GM19463 (cell line): ENCODE measurements around the gene MT1X.
A peak's percentile ranks its signal among the peaks of the same experiment; 100 is the strongest.
"Not testable (repeated sequence)": the region's sequence is repeated elsewhere in the genome, so short reads cannot be mapped to it uniquely, and the experiment has no call there.

Experiments
- ATAC-seq: cut with Tn5 transposase; IDR thresholded peaks from one replicate; pipeline ENCODE4 v1.9.1; 2021; ENCODE audit warnings: mild to moderate bottlenecking, moderate library complexity; ENCODE audit not compliant: unreplicated experiment

MT1X gene

DNA sequence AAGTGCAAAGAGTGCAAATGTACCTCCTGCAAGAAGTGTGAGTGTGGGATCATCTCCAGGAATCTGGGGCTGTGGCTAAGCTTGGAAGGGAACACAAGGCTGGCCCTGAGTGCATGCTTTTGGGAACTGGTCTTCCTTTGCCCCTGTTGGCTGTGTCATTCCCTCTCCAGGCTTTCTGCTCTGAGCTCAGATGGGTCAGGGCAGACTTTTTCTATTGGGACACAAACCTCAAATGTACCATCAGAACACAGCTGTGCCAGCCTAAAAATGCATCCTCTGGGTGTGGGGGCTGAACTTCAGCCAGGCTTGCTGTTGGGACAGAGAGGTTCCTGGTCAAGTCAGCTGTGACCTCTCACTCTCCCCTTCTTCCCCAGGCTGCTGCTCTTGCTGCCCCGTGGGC lies 29.7 kb upstream of the MT1X start:
- no peak for ATAC-seq

- no peak for ATAC-seq
Measured at GRCh38 chr16:56653218-56653617, 29.1 kb upstream of the MT1X start.

DNA sequence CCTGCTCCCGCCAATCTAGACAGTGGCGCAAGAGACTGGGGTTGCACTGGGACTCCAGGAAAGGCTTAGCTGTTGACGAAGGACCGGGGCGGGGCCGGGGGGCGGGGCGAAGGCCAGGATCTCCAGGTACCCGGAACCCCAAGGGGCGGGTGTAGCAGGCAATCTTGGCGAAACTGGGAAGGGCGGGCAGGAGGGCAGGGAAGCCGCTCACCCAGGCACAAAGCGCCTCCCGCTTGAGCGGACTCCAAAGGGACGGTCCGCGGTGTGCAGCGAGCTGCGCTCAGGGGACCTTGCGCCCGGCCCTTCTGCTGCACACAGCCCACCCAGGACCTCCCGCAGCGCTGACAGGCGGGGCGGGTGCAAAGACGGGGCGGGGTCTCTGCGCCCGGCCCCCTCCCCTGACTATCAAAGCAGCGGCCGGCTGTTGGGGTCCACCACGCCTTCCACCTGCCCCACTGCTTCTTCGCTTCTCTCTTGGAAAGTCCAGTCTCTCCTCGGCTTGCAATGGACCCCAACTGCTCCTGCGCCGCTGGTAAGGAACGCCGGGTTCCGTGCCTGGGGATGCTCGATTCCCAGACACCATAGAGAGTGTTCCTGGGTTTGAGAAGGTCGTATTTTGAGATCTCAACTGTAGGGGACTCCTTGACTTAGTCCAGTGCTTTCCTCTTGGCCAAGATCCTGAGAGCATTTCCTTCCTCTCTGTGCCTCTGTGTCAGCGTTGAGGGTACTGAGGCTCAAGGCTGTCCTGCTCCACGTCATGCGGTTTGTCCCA lies 24.5 kb upstream of the MT1X start, which contains the start of gene MT1F:
TSS of gene MT1F (plus strand) at position 405 of the 772 bp plus-strand sequence. CDS start at position 505, 100 bp downstream.
- ATAC-seq = peak; percentile 58

DNA sequence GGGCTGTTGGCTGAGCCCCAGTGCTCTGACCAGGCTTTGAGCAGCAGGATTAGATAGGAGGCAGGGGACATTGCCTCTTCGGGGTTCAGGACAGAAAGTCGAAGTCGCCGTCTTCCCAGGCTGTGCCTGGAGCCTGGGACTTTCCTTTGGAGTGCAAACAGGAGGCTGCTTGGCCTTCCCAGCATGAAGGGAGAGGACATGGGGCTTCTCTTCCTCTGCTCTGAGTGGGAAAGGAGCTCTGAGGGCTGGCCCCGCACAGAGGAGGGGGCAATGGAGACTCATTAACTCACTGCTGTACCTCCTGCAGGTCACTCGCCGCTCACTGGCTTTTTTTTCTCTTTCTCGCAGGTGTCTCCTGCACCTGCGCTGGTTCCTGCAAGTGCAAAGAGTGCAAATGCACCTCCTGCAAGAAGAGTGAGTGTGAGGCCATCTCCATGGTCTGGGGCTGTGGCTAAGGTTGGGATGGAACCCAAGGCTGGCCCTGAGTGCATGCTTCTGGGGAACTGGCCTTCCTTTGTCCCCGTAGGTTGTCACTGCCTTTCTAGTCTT lies 23.9 kb upstream of the MT1X start:
- ATAC-seq = no peak

DNA sequence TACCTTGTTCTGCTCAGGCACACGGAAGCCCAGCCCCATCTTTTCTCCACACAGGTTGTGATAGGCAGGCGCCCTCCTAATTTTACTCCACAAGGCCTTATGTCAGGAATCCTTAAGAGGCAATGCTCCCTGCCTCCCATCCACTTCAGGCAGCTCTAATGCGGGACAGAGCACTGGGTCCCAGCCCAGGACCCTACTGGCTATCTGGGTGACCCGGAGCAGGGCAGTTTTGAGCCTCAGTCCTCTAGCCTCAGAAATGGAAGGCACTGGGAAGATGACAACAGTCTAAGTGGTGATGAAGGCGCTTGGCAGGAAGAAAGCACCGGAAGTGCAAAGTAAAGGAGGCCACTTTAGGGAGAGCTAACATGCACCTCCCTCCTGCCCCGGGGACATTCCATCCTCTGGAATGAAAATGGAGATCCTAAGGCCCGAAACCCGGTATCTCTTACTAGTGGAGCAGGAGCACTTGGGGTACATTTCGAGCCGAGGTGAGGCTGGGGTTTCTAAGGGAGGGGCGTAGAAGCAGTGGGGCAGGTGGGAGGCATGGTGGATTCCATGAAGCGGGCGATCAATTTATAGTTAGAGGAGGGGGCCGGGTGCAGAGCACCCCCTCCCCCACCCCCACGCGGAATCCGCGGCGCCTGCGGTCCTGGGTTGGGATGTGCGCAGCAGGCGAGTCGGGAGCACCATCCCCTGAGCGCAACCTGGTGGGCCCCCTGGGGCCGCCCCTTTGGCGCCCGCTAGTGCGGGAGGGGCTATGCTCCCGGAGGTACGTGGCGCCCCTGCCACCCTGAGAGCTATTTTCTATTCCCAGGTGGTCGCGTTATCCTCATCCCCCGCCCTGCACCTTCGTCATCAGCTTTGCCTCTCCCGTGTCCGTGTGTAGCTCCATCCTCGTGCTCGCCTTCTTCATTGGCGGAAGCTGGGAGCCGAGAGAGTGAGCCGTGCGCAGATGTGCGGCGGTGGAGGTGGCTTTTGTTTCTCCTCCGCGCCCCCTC lies 19.6 kb upstream of the MT1X start:
- ATAC-seq = no peak

- no peak for ATAC-seq
Measured at GRCh38 chr16:56664506-56664905, 17.8 kb upstream of the MT1X start.

- not testable (repeated sequence) for ATAC-seq
Measured at GRCh38 chr16:56665286-56666261, 16.7 kb upstream of the MT1X start.

DNA sequence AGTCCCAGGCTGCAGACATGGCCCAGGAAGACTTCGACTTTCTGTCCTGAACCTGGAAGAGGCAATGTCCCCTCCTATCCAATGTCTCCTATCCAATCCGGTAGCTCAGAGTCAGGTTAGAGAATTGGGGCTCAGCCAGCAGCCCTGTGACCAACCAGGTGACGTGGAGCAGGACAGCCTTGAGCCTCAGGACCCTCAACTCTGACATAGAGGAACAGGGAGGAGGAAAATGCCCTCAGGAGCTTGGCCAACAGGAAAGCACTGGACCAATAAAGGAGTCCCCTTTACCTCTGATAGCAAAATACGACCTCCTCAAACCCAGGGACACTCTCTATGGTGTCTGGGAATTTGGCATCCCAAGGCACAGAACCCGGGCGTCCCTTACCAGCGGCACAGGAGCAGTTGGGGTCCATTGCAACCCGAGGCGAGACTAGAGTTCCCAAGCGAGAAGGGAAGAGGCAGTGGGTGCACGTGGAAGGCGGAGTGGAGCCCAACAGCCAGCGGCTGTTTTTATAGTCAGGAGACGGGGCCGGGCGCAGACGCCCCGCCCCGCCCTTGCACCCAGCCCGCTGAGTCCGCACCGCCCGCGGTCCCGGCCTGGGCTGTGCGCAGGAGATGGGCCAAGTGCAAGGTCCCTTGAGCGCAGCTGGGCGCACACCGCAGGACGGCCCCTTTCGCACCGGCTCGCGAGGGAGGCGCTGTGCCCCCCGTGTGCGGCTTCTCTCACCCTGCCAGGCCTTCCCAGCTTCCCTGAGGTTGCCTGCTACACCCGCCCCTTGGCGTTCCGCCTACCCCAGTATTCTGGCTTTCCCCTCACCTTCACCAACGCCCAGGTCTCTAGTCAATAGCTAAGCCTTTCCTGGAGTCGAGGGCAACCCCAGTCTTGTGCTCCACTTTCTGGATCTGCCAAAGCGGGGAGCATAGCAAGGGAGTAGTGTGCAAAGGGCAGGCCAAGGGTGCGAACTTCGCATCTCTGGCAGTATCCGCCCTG lies 14.4 kb upstream of the MT1X start, which contains the start of gene MT1G:
TSS of gene MT1G (minus strand) at position 485 of the 991 bp plus-strand sequence. CDS start at position 413, 72 bp downstream.
- no peak for ATAC-seq

- no peak for ATAC-seq
Measured at GRCh38 chr16:56669005-56669839, 13.0 kb upstream of the MT1X start, which contains the start of gene MT1H. MT1H (plus strand) TSS chr16:56669814; CDS start chr16:56669885, 71 bp downstream.

DNA sequence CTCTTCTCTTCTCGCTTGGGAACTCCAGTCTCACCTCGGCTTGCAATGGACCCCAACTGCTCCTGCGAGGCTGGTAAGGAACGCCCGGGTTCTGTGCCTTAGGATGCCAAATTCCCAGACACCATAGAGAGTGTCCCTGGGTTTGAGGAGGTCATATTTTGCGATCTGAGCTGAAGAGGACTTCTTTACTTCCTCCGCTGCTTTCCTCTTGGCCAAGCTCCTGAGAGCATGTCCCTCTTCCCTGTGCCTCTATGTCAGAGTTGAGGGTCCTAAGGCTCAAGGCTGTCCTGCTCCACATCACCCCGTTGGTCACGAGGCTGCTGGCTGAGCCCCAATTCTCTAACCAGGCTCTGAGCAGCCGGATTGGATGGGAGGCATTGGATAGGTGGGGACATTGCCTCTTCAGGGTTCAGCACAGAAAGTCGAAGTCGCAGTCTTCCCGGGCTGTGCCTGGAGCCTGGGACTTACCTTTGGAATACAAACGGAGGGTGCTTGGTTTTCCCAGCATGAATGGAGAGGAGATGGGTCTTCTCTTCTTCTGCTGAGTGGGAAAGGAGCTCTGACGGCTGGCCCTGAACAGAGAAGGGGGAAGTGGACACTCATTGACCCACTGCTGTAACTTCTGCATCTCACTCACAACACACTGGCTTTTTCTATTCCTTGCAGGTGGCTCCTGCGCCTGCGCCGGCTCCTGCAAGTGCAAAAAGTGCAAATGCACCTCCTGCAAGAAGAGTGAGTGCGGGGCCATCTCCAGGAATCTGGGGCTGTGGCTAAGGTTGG lies 12.2 kb upstream of the MT1X start:
- ATAC-seq = no peak

- ATAC-seq = no peak
Measured at GRCh38 chr16:56670620-56670934, 11.7 kb upstream of the MT1X start.

DNA sequence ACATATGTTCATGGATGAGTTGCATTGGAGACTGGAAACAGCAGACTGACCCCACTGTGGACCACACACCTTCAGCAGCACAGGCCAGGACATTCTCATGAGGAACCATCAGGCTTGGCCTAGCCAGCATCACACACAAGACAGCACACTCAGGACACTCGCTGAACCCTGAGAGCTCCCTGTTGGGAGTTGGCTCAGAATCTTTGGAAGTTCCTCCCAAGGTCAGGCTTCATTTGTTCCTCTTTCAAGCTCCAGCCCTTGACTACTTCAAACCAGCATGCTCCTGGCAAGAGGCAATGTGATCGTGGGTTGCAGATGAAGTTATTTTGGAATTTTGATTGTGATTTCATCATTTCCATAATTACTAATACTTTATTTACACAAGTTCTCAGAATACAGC lies 10.6 kb upstream of the MT1X start:
- ATAC-seq = not testable (repeated sequence)

GRCh38 chr16:56672171-56672570 lies 10.1 kb upstream of the MT1X start:
- ATAC-seq = not testable (repeated sequence)

DNA sequence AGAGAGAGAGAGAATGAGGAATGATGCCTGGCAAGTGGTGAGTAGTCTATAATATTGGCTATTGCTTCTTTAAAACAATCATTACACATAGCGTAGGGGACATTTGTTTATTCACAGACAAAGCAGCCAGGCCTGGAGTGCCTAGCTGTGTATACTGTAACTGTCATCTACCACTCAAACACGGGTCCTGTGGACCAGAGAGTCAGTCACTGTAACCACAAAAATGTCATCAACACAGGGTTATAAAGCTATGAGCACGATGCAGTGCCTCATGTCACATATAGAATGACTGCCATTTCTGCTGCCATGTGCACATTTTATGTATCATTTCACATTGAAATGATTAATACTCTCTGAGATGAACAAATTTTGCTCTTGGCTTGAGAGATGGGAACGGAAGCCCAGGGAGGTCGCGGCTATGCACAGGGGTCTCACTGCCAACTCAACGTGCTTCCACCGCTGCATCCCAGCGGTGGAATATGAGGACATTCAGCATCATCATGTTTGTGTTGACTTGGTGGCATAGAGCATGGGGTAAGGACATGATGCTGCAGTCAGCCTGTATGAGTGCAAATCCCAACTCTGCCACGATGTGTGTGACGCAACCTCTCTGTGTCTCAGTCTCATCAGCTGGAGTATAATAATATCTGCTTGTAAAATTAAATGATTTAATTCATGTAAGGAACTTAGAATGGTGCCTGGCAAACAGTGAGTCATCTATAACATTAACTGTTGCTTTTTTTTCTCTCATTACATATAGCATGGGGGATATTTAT lies 9.3 kb upstream of the MT1X start:
- no peak for ATAC-seq

DNA sequence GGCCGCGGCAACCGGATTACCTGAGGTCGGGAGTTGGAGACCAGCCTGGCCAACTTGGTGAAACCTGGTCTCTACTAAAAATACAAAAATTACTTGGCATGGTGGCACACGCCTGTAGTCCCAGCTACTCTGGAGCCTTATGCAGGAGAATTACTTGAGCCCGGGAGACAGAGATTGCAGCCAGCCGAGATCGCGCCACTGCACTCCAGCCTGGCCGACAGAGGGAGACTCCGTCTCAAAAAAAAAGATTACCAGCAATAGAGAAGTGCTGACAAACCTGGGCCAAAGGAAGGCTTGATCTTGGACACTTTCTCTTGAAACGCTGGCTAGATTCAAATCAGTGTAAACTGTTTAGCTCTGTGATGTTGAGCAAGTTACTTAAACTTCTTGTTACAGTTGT lies 8.3 kb upstream of the MT1X start:
- no peak for ATAC-seq

DNA sequence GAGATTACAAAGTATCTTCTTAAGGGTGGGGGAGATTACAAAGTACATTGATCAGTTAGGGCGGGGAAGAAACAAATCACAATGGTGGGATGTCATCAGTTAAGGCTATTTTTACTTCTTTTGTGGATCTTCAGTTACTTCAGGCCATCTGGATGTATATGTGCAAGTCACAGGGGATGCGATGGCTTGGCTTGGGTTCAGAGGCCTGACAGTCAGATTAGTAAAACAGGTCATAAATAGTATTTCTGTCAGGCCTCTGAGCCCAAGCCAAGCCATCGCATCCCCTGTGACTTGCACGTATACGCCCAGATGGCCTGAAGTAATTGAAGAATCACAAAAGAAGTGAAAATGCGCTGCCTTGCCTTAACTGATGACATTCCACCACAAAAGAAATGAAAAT lies 7.7 kb upstream of the MT1X start:
- not testable (repeated sequence) for ATAC-seq
